Dedifferentiated amniotic fluid mesenchymal stem cell (primary cell): Measurements from ENCODE around the gene NAB2.

ENCODE experiments used
- DNase-seq: peaks from one replicate; pipeline ENCODE4 v3.0.0-alpha.2; 2016; ENCODE audit errors: extremely low spot score

Gene NAB2

GRCh38 chr12:57094208-57095160, 5.6 kb downstream of the NAB2 start:
- no peak for DNase-seq

- DNase-seq = no peak
These were observed 6.5 kb downstream of the NAB2 start for GRCh38 chr12:57095440-57095839.

GRCh38 chr12:57096099-57096572, 7.2 kb downstream of the NAB2 start:
- no peak for DNase-seq

GRCh38 chr12:57096748-57097553, 8.0 kb downstream of the NAB2 start:
- no peak for DNase-seq

GRCh38 chr12:57097554-57097835, 8.6 kb downstream of the NAB2 start:
- DNase-seq = no peak

- DNase-seq = no peak
These were observed 9.6 kb downstream of the NAB2 start for GRCh38 chr12:57098546-57098945.

- DNase-seq = no peak
These were observed 10.3 kb downstream of the NAB2 start for GRCh38 chr12:57099047-57099714.

GRCh38 chr12:57099766-57100165, 10.9 kb downstream of the NAB2 start:
- DNase-seq = no peak

GRCh38 chr12:57101892-57102695, 13.2 kb downstream of the NAB2 start:
- DNase-seq = no peak

GRCh38 chr12:57103856-57104255, 14.9 kb downstream of the NAB2 start:
- DNase-seq = no peak

- no peak for DNase-seq
These were observed 15.5 kb downstream of the NAB2 start for GRCh38 chr12:57104292-57104910.

- DNase-seq = no peak
These were observed 16.3 kb downstream of the NAB2 start for GRCh38 chr12:57105011-57105753.

- DNase-seq = no peak
These were observed 17.3 kb downstream of the NAB2 start for GRCh38 chr12:57106021-57106708.

GRCh38 chr12:57107456-57108155, 18.7 kb downstream of the NAB2 start:
- DNase-seq = no peak

- DNase-seq = no peak
These were observed 20.5 kb downstream of the NAB2 start for GRCh38 chr12:57109207-57110103.

- DNase-seq = no peak
These were observed 21.5 kb downstream of the NAB2 start for GRCh38 chr12:57110104-57111030.
